IPS DF 4.7 (cell line): ENCODE measurements around the gene TSSC4.

Source experiments
- DNase-seq: peaks from one replicate; pipeline ENCODE4 v3.0.0-alpha.2; 2013; ENCODE audit warnings: low spot score; ENCODE audit errors: extremely low read depth

The TSSC4 gene

DNA sequence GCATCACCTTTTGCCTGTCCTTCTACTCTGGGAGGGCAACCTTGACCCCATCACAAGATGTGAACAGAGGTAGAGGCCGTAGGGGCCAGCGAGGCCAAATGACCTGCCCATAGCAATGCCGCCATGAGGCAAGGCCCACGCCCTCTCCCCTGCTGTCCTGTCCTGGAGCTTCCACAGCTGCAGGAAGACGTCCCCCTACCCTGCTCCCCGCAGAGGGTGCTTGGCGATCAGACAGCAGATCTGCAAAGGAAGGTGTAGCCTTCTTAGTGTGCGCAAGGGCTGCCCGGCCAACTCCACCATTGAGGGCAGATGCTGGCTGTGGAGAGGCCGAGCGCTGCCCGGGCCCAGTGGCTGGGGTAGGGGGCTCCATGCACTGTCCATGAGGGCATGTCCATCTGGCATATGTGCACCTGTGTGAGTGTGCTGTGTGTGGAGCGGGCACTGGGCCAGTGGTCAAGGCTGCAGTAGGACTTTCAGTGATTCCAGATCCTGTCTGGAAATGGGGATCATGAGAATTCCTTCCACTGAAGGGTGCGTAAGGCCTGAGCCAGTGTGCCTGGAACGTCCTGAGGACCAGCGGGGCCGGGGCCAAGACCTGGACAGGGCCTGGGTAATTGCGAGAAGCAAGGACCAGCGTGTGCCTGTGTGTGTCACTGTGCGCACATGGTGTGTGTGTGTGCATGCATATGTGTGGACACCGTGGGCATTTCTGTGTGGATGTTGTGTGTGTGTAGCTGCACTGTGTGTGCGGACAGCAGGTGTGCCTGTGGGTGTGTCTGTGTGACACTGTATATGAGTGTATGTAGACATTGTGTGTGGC lies 32.8 kb downstream of the TSSC4 start:
- DNase-seq: no peak

DNA sequence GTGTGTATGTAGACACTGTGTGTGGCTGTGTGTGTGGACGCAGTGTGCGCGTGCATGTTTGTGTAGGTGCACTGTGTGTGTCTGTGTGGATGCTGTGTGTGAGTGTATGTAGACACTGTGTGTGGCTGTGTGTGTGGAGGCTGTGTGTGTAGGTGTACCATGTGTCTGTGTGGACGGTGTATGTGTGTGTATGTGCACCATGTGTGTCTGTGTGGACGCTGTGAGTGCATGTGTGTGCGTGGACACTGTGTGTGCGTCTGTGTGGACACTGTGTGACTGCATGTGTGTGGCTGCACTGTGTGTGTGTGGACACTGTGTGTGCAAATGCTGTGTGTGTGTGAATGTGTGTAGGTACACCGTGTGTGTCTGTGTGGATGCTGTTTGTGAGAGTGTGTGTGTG lies 33.5 kb downstream of the TSSC4 start:
- DNase-seq: no peak

DNA sequence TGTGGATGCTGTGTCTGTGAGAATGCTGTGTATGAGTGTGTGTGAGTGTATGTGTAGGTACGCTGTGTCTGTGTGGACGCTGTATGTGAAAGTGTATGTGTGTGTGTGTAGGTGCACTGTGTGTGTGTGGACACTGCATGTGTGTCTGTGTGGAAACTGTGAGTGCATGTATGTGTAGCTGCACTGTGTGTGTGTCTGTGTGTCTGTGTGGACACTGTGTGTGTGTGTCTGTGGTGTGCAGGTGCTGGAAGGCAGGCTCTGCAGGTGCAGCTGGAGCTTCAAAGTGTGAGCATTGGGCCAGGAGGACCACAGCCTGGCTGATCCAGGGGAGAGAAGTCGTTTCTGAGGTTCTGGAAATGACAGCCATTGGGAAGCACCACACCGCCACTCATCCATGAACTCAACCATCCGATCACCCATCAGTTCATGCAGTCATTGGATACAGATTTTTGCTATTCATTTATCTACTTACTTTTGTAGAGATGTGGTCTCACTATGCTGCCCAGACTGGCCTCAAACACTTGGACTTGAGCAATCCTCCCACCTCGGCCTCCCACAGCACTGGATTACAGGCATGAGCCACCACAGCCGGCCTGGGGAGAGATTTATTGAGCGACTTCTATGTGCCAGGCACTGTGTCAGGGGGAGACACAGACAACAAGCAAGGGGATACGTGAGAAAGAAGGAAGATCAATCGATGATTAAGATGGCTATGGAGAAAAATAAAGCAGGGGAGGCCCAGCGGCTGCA lies 34.1 kb downstream of the TSSC4 start:
- DNase-seq: no peak

DNA sequence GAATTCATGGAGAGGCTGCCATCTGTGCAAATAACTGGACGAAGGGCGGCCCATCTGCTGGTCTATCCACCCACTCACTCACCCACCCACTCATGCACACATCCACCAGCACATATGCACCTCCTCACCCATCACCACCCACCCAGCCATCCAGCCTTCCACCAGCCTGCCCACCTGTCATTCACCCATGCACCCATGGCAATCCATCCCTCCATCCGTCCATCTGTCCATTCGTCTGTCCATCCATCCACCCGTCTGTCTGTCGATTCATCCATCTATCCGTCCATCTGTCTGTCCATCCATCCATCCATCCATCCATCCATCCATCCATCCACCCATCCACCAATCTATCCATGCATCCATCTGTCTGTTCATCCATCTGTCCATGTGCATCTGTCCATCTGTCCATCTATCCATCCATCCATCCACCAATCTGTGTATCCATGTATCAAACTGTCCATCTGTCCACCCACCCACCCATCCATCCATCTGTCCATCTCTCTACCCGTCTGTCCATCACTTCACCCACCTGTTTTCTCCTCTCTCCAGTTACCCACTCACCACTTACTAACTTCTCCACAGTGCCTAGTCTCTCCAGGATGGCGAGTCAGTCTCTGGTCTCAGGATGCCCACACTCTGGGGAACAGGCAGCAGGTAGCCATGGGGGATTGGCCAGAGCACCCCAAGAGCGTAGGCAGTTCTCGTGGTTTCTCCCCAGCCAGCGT lies 34.9 kb downstream of the TSSC4 start:
- DNase-seq: no peak

DNA sequence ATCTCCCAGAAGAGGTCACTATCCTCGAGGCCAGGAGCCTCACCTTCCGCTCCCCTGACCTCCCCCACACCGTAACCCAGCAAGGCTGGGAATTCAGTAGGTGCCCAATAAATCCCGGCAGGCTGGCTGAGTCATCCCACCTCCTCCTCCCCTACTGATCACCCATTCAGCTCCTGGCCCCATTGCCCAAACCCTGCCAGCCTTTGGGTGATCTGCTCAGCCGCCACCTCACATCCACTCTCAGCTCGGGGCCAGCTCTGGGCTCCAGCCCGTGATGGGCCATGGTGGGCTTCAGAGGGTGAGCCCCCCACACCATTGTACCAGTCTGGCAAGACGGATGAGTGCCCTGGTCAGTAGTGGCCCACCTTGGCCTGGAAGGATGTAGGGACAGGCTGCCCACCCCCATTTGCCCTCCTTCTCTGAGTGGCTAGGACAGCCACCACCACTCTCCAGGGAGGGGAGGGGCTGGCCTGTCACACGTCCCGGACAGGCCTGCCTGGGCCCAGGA lies 35.5 kb downstream of the TSSC4 start:
- DNase-seq: no peak

DNA sequence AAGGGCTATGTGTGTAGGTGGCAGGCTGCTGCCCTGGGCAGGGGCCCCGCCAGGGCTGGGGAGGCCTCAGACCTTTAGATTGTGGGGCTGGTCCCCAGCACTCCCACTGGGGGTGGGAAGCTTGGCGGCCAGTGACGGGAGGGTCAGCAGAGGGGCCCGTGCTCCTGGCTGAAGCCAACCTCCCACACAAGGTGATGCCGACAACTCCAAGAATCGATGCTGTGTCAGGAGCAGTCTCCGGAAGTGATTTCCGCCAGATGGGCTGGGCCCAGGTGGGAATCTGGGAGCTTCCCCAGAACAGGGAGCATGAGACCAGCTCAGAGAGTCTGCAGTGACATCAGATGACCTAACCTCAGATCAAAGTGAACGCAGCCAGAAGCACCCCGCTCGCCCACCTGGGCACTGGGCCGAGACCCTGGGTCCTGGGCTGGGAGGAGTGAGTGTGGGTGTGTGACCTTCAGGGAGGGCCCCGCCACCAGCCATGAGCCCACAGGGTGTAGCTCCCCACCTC lies 36.0 kb downstream of the TSSC4 start:
- no peak for DNase-seq

DNA sequence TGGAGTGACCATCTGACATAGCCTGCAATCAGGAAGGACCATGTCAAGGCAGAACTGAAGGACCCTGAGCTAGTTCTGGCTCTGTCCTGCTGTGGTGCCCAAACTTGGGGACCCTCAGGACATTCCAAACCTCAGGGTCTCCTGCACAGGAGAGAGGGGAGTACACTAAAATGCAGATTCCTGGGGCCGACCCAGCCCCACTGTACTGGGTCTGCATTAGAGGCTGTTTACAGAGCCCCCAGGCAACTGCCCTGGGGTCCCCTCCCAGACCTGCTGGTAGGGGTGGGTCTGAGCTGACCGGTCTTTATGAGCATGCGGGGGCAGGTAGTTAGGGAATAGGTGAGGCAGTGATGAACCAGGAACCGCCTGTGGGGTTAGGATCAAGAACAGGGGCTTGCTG lies 37.0 kb downstream of the TSSC4 start:
- DNase-seq: no peak

DNA sequence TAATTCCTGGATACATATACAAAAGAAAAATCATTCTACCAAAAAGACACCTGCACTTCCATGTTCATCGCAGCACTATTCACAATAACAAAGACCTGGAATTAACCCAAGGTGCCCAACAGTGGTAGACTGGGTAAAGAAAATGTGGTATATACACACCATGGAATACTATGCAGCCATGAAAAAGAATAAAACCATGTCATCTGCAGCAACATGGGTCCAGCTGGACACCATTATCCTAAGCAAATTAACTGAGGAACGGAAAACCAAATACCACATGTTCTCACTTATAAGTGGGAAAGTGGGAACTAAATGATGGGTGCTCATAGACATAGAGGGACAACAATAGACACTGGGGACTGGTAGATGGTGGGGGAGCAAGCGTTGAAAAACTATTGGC lies 39.3 kb downstream of the TSSC4 start:
- DNase-seq: no peak

DNA sequence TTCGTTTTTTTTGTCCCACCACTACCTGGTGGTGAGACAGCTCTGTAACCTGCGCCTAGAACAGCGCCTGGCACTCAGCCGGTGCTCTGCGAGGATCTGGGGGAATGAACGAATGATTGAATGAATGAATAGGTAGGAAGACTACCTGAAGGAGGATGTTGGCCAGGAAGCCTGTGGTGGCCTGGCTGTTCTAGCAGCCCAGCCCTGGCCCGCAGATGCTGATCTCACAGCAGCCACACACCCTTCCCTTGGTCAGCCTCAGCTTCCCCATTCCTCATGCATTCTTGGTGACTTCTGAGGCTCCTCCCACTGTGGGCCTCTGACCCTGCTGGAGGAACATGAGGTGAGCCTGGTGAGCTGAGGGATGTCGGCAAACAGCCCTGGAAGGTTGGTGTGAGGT lies 40.1 kb downstream of the TSSC4 start:
- DNase-seq: no peak

DNA sequence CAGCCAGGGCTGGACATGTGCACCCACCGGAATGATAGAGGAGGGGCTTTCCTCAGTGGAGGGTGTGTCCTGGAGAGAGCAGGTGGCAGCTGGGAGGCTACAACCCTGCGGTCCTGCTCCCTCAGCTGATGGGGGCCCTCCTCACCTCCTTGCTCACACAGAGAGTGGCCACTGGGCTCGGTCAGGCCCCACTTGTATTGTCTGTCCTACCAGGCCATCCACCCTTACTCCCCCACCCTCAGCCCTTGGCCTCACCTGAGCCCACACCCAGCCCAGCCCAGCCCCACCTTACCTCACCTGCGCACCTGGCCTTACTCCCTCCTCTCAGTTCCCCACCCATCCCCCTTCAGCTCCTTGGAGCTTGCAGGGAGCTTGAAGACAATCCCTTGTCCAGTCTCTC lies 40.6 kb downstream of the TSSC4 start:
- DNase-seq: no peak

DNA sequence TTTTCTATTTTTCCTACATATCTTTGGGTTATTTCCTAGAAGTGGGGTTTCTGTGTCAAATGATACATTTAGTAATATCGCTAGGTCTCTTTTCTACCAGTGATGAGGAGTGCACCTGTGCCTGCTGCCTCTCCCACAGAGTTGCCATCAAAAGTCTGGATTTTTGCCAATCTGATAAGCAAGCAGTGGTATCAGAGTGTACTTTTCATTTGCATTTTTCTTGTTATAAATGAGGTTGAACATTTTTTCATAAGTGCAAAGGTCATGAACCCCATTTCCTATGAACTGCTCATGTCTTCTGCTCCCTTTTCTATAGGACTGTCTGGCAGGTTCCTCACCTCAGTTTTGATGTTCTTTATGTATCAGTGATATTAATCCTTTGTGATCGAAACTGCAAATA lies 42.0 kb downstream of the TSSC4 start:
- no peak for DNase-seq

DNA sequence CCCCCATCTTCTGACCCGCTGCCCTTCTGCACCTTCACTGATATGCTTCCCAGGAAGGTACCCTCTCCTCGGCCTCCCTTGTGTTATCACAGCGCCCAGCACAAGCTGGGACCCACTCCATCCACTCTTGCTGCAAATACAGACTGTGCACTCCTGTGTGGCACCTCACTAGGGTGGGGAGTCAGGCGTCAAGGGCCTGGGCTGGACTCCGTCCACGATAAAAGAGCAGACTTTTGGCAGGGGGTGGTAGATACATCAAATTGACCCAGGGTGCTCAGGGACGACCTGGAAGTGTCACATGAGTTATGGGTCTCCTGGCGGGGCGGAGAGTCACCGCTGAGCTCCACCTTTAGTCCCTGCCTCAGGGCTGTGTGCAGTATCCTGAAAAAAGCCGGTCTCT lies 42.9 kb downstream of the TSSC4 start:
- DNase-seq: no peak

DNA sequence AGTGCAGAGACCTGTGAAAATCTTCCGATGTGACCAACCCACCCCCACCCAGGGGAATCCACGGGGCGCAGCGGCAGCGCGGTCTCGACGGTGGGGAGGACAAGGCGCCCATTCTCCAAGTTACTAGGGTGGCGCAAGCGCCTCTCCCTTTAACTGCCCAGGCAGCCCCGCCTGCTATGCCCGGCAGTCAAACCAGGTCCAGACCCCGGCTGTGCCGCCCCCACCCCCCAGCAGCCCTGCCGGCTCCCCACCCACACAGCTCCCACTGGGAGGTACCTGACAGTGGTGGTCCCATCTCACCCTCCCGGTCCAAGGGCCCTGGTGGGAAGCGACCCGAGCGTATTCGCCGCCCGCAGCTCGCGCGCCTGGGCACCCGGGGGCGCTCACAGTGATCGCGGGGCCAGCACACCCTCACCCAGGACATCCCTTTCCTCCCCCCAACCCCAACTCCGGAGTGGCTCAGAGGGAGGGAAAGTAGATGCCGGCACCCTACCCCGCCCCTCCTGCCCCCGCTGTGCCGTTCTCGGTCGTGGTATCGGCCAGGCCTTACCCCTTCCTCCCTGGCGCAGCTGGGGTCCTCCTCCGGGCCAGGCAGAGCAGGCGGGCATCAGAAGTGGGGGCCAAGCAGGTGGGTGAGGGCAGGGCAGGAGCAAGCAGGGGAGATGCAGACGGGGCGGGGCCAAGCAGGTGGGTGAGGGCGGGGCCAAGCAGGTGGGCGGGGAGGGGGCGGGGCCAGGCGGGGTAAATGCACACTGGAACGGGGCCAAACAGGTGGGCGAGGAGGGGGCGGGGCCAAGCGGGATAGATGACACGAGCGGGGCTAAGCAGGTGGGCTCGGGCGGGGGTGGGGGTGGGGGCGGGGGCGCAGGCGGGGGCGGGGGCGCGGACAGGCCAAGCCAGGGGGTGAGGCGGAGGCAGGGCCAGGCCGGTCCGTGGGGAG lies 43.6 kb downstream of the TSSC4 start, which contains the start of gene TRPM5:
TSS of gene TRPM5 (minus strand) at position 634 of the 940 bp plus-strand sequence. CDS start 21,478 bp downstream, outside the sequence.
- no peak for DNase-seq

DNA sequence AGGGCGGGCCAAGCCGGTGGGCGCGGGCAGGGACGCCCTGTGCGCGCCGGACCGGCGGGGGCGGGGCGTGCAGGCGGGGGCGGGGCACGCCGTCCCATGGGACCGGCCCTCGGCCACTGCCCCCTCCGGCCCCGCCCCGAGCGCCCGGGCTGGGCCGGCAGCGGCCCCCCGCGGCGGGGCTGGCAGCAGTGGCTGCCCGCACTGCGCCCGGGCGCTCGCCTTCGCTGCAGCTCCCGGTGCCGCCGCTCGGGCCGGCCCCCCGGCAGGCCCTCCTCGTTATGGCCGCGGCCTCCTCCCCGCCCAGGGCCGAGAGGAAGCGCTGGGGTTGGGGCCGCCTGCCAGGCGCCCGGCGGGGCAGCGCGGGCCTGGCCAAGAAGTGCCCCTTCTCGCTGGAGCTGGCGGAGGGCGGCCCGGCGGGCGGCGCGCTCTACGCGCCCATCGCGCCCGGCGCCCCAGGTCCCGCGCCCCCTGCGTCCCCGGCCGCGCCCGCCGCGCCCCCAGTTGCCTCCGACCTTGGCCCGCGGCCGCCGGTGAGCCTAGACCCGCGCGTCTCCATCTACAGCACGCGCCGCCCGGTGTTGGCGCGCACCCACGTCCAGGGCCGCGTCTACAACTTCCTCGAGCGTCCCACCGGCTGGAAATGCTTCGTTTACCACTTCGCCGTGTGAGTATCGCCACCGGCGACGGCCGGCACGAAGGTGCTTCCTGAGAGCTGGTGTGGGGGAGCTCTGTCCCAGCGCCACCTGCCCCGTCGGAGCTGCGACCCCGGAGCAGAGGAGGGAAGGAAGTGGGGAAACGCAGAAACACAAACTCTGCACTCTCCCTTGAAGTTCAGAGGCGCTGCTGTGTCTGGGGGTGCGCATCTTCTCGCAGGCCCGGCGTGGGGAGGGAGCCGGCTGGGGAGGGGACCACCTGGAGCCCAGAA lies 44.5 kb downstream of the TSSC4 start, which contains the start of gene KCNQ1:
TSS of gene KCNQ1 (plus strand) at position 188 of the 925 bp plus-strand sequence. CDS start at position 279, 91 bp downstream.
- no peak for DNase-seq

DNA sequence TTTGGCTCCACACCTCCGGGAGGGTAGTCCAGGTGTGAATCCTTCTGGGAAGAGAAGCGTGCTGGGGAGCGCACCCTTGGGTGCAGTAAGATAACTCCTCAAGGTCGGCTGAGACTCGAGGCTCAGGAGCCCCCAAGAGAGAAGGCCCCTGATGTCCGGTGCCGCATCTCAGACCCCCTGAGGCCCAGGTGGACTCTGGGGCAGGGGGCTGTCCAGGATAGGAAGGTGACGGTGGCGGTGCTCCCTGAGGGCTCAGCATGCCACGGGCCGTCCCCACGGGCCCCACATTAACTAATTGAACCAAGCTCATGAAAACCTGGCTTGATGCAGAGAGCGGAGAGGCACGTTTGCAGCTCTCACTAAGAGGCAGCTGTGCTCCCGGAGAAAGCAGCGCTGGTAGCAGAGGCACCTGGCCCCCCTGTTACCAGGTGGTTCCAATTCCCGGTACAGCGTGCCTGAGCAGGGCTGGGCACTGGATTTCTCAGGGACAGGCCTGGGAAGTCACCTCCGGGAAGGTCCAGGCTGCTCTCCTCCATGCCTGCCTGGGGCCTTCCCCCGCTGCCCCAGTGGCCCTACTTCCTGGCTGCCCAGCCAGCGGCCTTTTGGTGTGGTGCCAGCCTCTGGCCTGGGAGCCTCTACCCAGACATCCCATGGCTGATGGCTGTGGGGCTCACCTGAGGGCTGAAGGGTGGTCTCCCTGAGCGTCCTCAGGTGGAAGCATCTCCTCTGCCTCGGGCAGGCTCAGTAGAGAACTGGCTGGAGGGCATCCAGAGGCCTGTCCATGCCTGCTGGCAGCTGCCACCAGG lies 45.4 kb downstream of the TSSC4 start:
- no peak for DNase-seq

DNA sequence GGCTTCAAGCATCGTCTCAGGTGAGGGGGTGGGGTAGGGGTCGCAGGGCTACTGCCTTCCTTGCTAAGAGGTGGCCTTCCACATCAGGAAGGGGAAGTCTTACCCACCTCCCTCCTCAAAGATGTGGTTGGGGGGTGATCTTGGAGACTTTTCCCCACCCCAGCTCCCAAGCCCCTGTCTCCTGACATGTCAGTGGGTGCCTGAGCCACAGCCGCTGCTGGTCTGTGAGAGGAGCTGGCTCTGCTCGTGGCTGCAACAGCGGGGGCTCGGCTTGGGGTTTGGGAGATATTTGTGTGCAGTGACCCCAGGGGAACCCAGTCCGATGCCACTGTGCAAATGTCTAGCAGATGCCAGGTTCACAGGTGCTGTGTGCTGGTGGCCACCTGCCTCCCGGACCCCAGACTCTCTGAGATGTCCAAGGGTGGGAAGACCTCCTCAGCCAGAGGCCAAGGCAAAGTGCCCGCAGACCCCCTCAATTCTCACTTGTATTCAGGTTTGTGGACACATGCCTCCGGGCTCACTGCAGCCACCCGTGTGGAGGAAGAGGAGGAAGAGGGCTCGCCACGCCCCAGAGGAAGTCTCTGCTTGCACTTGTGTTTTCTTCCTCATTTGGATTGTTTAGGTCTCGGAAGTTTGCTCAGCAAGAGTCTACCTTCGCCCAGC lies 46.2 kb downstream of the TSSC4 start:
- DNase-seq: no peak

DNA sequence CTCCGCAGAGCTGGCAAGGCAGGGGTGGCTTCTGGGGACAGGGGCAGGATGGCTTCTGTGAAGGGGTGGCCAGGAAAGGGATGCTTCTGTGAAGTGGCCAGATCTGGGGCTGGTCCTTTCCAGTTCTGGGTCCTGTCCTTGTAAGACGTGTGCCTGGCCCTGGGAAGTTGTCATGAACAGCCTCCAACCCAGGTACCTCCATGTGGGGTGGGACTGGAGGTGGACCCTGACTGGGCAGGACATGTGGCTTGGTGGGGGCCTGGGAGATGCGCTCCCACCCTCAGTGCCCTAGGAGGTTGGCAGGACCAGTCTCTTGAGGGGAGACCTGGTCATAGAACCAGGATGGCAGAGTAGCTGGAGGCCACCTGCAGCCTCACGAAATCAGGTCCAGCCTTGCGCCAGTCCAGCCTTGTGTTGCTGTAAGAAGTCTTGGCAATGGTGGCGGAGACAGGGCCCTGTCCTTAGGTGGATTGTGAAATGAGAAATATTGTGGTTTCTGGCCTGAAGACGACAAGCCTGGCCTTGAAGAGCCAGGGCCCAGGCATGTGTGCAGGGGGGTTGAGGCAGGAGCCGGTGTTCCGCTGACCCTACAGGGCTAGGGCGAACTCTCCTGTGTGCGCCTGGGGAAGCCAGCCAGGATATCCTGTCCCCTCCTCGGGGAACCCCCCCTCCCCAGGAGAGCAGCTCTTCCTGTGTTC lies 46.9 kb downstream of the TSSC4 start:
- DNase-seq: no peak
